GM21528 (cell line): ENCODE data around the gene PFKFB1.
"Not testable (repeated sequence)": the region's sequence is repeated elsewhere in the genome, so short reads cannot be mapped to it uniquely, and the experiment has no call there.

Experiments
- ATAC-seq: cut with Tn5 transposase; IDR thresholded peaks from one replicate; pipeline ENCODE4 v1.9.1; 2021; ENCODE audit warnings: mild to moderate bottlenecking, moderate library complexity; ENCODE audit not compliant: unreplicated experiment, low FRiP score

The PFKFB1 gene

GRCh38 chrX:54994668-54995351 lies 822 bp upstream of the PFKFB1 start:
- no peak for ATAC-seq

GRCh38 chrX:54992911-54993622 lies 921 bp downstream of the PFKFB1 start:
- ATAC-seq: no peak

GRCh38 chrX:54991706-54992105 lies 2.3 kb downstream of the PFKFB1 start:
- ATAC-seq: no peak

- not testable (repeated sequence) for ATAC-seq
These were observed 10.7 kb downstream of the PFKFB1 start for GRCh38 chrX:54983306-54983705.

- ATAC-seq: no peak
These were observed 13.7 kb downstream of the PFKFB1 start for GRCh38 chrX:54980334-54980733.

GRCh38 chrX:54979432-54979831 lies 14.6 kb downstream of the PFKFB1 start:
- ATAC-seq: no peak

- no peak for ATAC-seq
These were observed 15.5 kb downstream of the PFKFB1 start for GRCh38 chrX:54978448-54978847.

- ATAC-seq: no peak
These were observed 16.6 kb downstream of the PFKFB1 start for GRCh38 chrX:54977387-54977786.

GRCh38 chrX:54964766-54965497 lies 29.1 kb downstream of the PFKFB1 start:
- ATAC-seq: no peak

GRCh38 chrX:54961750-54962149 lies 32.2 kb downstream of the PFKFB1 start:
- no peak for ATAC-seq

- no peak for ATAC-seq
These were observed 43.1 kb downstream of the PFKFB1 start for GRCh38 chrX:54950730-54951375.

GRCh38 chrX:54945224-54945623 lies 48.8 kb downstream of the PFKFB1 start:
- ATAC-seq: no peak

- ATAC-seq: no peak
These were observed 49.2 kb downstream of the PFKFB1 start for GRCh38 chrX:54944816-54945215.

GRCh38 chrX:54937416-54937815 lies 56.6 kb downstream of the PFKFB1 start:
- ATAC-seq: no peak

GRCh38 chrX:54935306-54935705 lies 58.7 kb downstream of the PFKFB1 start:
- ATAC-seq: no peak

GRCh38 chrX:54934890-54935289 lies 59.1 kb downstream of the PFKFB1 start:
- ATAC-seq: no peak

GRCh38 chrX:54934058-54934457 lies 59.9 kb downstream of the PFKFB1 start:
- no peak for ATAC-seq

GRCh38 chrX:54933150-54933826 lies 60.7 kb downstream of the PFKFB1 start:
- ATAC-seq: no peak

GRCh38 chrX:54931107-54931506 lies 62.9 kb downstream of the PFKFB1 start:
- ATAC-seq: no peak

GRCh38 chrX:54930291-54931049 lies 63.5 kb downstream of the PFKFB1 start:
- no peak for ATAC-seq
